SJSA1 (cell line): ENCODE measurements around the gene STAM2. TPM values are rescaled to one million over a fixed set of nuclear protein-coding genes. Genes with fewer than 3 reads are reported as not detected.
"Not testable (repeated sequence)": the region's sequence is repeated elsewhere in the genome, so short reads cannot be mapped to it uniquely, and the experiment has no call there.

Source experiments
- DNase-seq, 2 experiments: peaks; one replicate each; pipeline ENCODE4 v3.0.0-alpha.2; 2015 to 2020; ENCODE audit warnings: low spot score in 2 of 2, low read depth in 1 of 2
- H3K27ac ChIP-seq: fragments of 250-450 bp; sonication (Bioruptor Pico); 2 replicates; pipeline ENCODE4 v1.5.1; 2020; ENCODE audit warnings: mild to moderate bottlenecking, moderate library complexity
- H3K27me3 ChIP-seq: fragments of 250-450 bp; sonication (Bioruptor Pico); replicated peaks from 2 replicates; pipeline ENCODE4 v1.5.1; 2020; ENCODE audit warnings: mild to moderate bottlenecking, moderate library complexity
- H3K36me3 ChIP-seq: fragments of 250-450 bp; sonication (Bioruptor Pico); 2 replicates; pipeline ENCODE4 v1.5.1; 2020; ENCODE audit warnings: mild to moderate bottlenecking
- H3K4me1 ChIP-seq: fragments of 250-450 bp; sonication (Bioruptor Pico); replicated peaks from 2 replicates; pipeline ENCODE4 v1.6.1; 2021; ENCODE audit warnings: mild to moderate bottlenecking
- H3K4me3 ChIP-seq: fragments of 250-450 bp; sonication (Bioruptor Pico); 2 replicates; pipeline ENCODE4 v1.5.1; 2020; ENCODE audit warnings: mild to moderate bottlenecking
- H3K9me3 ChIP-seq: fragments of 250-450 bp; sonication (Bioruptor Pico); replicated peaks from 2 replicates; pipeline ENCODE4 v1.5.1; 2020; ENCODE audit warnings: mild to moderate bottlenecking
- total RNA-seq: library from RNA; depleted of rRNA; stranded (reverse); fragments of >200 nt; shearing (Covaris generic); gene quantifications from 2 replicates; pipeline ENCODE4 v1.2.3, GENCODE V29; 2014

Gene STAM2
- total RNA-seq, 1 experiment from 2014 or later = 50.7 TPM

DNA sequence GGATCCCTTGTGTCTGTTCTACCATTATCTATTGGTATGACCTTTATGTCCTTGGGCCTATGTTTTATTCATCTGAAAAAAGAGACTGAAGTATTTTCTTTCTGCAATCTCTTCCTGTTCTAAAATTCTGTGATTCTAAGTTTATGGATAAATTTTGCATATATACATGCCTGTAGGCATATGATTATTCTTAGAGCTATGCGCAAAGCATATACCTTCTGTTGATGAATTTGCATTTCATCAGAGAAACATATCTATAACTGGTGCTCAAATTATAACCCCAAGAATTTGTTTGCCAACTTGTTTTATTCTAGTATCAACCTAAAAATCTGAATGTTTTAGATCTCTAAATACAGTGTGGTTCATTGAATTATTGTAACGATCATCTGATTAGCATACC lies 83.5 kb downstream of the STAM2 start:
- no peaks in the 10 kb centered on the region for H3K9me3 ChIP-seq
- no peaks in the 10 kb centered on the region for H3K4me1 ChIP-seq
- H3K4me3 ChIP-seq = no peak overlapping the region
- H3K27me3 ChIP-seq = peaks cover 24% of the 10 kb centered on the region
- no peak for DNase-seq
- no peaks in the 10 kb centered on the region for H3K36me3 ChIP-seq
- H3K27ac ChIP-seq = no peak overlapping the region

DNA sequence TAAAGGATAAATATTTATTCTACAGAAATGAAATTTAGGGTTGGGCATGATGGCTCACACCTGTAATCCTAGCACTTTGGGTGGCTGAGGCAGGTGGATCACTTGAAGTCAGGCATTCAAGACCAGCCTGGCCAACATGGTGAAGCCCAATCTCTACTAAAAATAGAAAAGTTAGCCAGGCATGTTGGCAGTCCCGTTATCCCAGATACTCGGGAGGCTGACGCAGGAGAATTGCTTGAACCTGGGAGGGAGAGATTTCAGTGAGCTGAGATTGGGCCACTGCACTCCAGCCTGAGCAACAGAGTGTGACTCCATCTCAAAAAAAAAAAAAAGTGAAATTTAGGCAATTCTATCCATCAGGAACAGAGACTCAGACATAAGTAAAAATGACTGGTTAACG lies 84.8 kb downstream of the STAM2 start:
- not testable (repeated sequence) for H3K4me1 ChIP-seq, H3K9me3 ChIP-seq, DNase-seq, H3K27me3 ChIP-seq, H3K36me3 ChIP-seq, H3K27ac ChIP-seq, H3K4me3 ChIP-seq

DNA sequence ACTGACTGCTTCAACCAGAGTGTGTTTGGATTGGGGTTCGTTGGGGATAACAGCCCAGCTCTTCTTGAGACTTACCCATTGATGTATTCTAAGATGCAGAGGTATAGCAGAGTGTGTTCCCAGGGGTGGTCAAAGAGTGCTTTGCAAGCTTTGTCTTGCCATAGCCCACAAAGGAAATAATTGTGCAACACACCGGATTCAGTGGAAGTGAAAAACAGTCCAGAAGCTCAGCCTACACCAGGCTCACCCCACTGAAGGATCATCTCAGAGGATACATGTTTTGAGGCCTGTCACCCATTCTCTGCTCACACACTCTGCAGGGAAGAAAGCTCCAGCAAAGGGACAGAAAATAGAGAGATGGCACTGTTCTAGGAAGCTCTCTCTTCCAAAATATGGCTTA lies 86.3 kb downstream of the STAM2 start:
- no peak overlapping the region for H3K4me3 ChIP-seq
- no peaks in the 10 kb centered on the region for H3K4me1 ChIP-seq
- no peak overlapping the region for H3K27ac ChIP-seq
- no peaks in the 10 kb centered on the region for H3K9me3 ChIP-seq
- no peaks in the 10 kb centered on the region; the same call in none of the 2 replicates for H3K27me3 ChIP-seq
- no peaks in the 10 kb centered on the region for H3K36me3 ChIP-seq
- no peak for DNase-seq

DNA sequence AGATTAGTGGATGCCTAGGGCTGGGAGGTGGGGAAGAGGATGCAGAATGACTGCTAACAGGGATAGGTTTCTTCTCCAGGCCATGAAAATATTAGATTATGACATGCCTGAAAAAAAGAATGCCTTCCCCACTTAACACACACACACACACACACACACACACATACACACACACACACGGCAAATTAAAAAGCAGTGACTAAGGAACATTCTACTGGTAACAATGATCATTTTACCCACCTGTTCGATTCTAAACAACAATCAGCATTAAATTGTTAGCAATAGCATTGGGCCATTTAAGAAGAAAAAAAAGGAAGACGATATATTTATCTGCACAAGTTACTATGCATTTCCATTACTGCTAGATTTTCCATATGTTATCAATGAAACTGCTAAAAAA lies 87.6 kb downstream of the STAM2 start:
- Histone ChIP-seq H3K27me3 (no peaks in the 10 kb centered on the region; the same call in 1 of the 2 replicates), H3K4me1 (no peaks in the 10 kb centered on the region), H3K9me3 (no peaks in the 10 kb centered on the region), H3K4me3 (no peak overlapping the region), H3K27ac (no peak overlapping the region), H3K36me3 (no peaks in the 10 kb centered on the region)
- DNase-seq = no peak

DNA sequence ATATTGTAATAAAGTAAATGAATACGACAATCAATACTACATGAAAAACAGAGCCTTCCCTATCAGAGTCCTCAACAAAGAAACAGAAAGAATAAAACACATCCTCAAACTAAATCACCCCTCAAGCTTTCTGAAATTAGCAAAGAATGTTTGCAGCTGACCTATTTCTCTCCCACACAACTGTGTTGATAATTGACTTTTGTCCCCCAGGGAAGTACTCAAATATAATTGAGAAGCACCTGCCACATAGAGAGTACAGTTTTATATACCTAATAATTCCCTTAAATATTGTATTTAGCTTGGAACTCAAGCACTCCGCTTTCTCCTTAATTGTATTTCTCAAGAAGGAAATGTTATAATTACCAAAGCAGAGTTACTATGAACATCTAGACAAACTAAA lies 89.3 kb downstream of the STAM2 start:
- no peak overlapping the region for H3K27ac ChIP-seq
- no peaks in the 10 kb centered on the region for H3K9me3 ChIP-seq
- no peak for DNase-seq
- H3K36me3 ChIP-seq = no peaks in the 10 kb centered on the region
- H3K4me3 ChIP-seq = no peak overlapping the region
- H3K27me3 ChIP-seq = no peaks in the 10 kb centered on the region; the same call in 1 of the 2 replicates
- H3K4me1 ChIP-seq = no peaks in the 10 kb centered on the region

DNA sequence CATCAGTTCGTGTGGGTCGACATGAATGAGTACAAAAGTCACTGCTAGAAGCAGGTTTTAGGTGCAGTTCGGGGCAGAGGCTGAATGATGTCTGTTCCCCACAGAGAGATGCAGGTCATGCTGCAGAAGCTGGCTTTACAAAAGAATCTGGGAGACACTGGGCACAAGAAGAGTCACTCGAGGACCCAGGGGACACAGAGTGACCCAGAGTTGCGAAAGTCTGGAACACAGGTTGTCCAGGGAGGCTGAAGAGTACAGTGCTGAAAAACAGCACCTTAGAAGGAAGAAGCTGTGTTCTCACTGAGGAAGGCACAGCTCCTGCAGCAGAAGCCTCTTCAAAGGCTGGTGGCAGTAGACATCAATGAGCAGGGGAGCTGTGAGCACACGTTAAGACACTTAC lies 91.5 kb downstream of the STAM2 start:
- H3K36me3 ChIP-seq = no peaks in the 10 kb centered on the region
- no peaks in the 10 kb centered on the region for H3K27me3 ChIP-seq
- no peak overlapping the region for H3K27ac ChIP-seq
- DNase-seq = no peak
- H3K9me3 ChIP-seq = no peaks in the 10 kb centered on the region
- H3K4me1 ChIP-seq = no peaks in the 10 kb centered on the region
- no peak overlapping the region for H3K4me3 ChIP-seq

DNA sequence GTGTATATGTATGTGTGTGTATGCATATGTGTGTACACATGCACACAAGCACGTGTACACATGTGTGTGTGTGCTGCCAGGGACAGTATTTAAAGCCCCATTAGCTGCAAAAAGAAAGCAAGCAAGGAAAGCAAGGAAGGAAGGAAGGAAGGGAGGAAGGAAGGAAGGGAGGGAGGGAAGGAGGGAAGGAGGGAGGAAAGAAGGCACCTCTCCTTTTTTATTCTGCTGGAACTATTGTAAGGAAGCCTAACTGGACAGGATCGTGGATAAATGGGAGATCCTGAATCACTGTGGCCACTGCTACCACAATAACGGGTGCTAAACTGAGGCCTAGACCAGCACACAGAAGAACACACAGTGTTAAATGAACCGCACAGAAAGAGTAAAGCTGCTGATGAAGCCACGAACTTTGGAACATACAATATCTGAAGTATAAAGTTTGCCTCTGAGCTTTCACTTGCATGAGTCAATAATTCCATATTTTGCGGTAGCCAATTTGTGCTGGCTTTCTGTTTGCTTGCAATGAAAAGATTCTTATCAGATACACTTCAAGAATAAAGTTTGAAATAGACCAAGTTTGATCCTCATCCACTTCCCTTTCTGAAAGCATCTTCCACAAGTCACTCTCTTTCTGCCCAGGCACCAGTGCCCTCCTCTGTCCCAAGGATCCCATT lies 92.2 kb downstream of the STAM2 start:
- no peaks in the 10 kb centered on the region for H3K9me3 ChIP-seq
- no peaks in the 10 kb centered on the region for H3K27me3 ChIP-seq
- no peak for DNase-seq
- H3K4me3 ChIP-seq = no peak overlapping the region
- H3K4me1 ChIP-seq = no peaks in the 10 kb centered on the region
- H3K27ac ChIP-seq = no peak overlapping the region
- H3K36me3 ChIP-seq = no peaks in the 10 kb centered on the region

DNA sequence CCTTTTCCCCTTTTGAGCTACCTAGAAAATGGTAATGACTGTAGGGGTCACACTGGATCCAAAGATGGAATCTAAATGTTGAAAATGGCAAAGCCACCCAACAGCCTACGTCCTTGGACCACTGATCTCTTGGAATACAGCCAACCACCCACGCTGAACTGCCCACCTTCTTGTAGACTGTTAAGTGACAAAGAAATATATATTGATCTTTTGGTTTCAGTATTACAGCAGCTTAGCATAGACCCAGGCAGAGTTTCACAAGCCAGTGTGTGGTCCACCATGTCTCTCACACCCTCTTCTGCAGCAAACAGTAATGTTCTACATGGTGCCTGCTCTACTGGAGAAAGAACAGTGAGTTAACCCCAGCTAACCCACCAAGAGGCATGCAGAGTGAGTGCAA lies 96.9 kb downstream of the STAM2 start:
- no peak overlapping the region for H3K4me3 ChIP-seq
- no peak for DNase-seq
- H3K27me3 ChIP-seq = no peaks in the 10 kb centered on the region

DNA sequence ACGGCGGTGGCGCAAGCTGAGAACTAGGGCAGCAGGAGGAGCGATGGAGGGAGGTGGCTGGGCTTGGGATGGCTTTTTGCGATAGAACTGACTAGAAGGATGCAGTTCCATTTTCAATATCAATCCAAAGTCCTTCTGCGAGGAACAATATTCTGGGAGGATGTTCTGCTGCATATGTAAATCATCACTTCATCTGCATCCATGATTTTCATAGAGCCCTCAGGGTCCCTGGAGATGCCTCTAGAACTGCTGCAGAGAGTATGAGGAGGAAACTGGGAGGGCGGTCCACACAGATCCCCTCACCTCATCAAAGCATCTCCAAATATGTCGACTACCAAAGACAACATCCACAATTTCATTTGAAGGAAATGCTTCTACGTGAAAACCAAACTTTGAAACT lies 97.5 kb downstream of the STAM2 start:
- no peak for DNase-seq
- Histone ChIP-seq H3K36me3 (no peaks in the 10 kb centered on the region), H3K9me3 (no peaks in the 10 kb centered on the region), H3K27me3 (no peaks in the 10 kb centered on the region), H3K27ac (no peak overlapping the region), H3K4me1 (no peaks in the 10 kb centered on the region), H3K4me3 (no peak overlapping the region)

More for the DNA sequence above, 96.9 kb downstream of the STAM2 start:
- Histone ChIP-seq H3K9me3 (no peaks in the 10 kb centered on the region), H3K36me3 (no peaks in the 10 kb centered on the region), H3K27ac (no peak overlapping the region), H3K4me1 (no peaks in the 10 kb centered on the region)

DNA sequence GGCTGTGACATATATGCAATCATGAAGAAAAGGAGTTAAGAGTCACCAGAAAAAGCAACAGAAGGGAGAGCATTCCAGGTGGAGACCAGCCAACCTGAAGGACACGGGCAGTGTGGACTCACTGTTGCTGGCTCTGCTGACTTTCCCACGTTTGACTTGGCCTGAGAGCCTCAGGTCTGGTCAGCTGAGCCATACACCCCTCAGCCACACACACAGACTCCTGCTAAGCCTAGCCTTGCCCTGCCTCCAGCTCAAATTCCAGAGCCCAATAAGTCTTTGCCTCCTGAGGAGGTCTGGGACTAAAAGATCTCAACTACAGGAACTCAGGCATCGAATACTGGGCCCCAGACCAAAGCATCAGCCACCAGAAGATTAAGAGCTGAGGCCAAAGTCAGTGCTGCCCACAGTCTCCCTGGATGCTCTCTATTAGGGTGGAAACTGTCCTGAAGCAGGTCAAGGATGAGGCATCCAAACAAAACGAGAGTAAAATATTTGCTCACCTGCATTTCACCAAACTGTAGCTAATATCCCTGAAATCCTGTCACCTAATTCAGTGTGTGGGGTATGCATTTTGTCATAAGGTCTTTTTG lies 100.0 kb downstream of the STAM2 start:
- Histone ChIP-seq H3K27ac (no peak overlapping the region), H3K4me1 (no peaks in the 10 kb centered on the region), H3K36me3 (no peaks in the 10 kb centered on the region), H3K9me3 (no peaks in the 10 kb centered on the region), H3K27me3 (no peaks in the 10 kb centered on the region), H3K4me3 (no peak overlapping the region)
- DNase-seq = no peak

DNA sequence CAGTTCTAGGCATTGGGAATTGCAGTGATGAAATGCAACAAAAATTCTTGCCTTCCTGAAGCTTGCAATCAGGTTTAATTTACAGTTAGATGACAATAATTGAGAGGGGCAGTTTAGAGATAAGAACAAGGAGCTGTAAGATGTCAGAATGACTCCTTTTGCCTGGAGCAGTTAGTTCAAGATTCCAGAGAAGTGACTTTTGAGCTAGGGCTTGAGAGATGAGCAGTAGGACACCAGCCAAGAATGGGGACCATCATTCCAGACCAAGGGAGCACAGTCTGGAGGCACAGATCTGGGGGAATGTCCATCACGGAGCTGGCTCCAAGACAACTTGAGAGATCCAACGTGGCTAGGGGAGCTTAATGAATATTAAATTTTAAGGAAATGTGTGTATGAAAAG lies 103.6 kb downstream of the STAM2 start:
- Histone ChIP-seq H3K9me3 (no peaks in the 10 kb centered on the region), H3K4me1 (no peaks in the 10 kb centered on the region), H3K27ac (no peak overlapping the region), H3K27me3 (no peaks in the 10 kb centered on the region), H3K4me3 (no peak overlapping the region), H3K36me3 (no peaks in the 10 kb centered on the region)
- no peak for DNase-seq

DNA sequence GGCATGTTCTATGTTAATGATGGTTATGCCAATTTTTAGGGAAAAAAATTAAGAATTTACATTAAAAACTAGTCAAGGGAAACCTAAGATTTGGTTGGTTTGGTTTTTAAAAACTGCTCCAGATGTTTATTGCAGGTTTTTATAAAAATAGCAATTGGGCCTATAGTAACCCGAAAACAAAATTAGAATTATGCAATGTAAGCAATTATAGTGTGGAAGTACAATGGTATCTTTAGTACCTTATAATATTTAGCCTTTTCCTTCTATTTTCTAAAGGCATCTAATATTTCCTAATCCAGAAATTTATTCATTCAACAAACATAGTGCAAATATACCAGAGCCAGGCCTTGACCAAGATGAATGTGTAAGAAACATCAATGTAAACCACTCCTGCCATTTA lies 104.0 kb downstream of the STAM2 start:
- H3K36me3 ChIP-seq = no peaks in the 10 kb centered on the region
- H3K4me3 ChIP-seq = no peak overlapping the region
- no peaks in the 10 kb centered on the region for H3K4me1 ChIP-seq
- no peak overlapping the region for H3K27ac ChIP-seq
- DNase-seq = no peak
- no peaks in the 10 kb centered on the region for H3K9me3 ChIP-seq
- H3K27me3 ChIP-seq = no peaks in the 10 kb centered on the region

DNA sequence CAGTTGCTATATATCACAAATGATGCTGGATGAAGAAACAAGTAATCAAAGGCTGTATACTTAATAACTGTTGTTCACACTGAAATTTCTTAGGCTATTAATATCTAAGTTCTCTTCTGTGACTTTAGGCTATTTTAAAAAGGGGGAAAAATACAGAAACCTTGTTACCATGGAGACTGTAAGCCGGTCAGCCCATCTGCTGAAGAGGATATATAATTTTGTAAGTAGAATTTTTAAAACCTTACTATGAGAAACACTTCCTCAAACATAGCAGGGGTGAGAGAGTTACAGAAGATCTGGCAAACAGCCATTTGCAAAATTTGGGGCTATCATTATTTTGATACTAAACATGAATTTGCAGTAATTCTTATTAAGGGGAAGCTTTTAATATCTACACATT lies 104.5 kb downstream of the STAM2 start:
- Histone ChIP-seq H3K9me3 (no peaks in the 10 kb centered on the region), H3K27ac (no peak overlapping the region), H3K27me3 (no peaks in the 10 kb centered on the region), H3K4me3 (no peak overlapping the region), H3K4me1 (no peaks in the 10 kb centered on the region), H3K36me3 (no peaks in the 10 kb centered on the region)
- no peak for DNase-seq

DNA sequence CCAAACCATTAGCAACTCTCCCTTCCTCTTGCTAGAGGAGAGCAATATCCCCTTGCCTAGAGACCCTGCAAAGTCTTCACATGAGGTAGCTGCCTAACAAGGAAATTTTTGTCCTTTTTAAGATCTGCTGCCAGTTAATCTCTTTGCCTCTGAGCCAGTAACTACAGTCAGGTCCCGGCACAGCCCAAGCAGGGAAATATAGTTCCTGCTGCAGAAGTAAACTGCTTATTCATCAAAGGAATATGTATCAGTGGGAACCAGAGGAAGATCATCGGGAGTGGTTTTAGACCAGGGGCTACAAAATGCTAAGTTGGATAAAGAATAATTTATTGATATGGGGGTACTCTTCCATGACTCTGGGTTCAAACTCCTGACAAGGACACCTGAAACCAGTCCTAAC lies 107.3 kb downstream of the STAM2 start:
- H3K4me1 ChIP-seq = no peaks in the 10 kb centered on the region
- no peak overlapping the region for H3K4me3 ChIP-seq
- 0 out of 2 replicates have a peak, but pooled peaks cover 3% of the 10 kb centered on the region for H3K27me3 ChIP-seq
- no peaks in the 10 kb centered on the region for H3K36me3 ChIP-seq
- H3K27ac ChIP-seq = no peak overlapping the region
- no peak for DNase-seq
- H3K9me3 ChIP-seq = no peaks in the 10 kb centered on the region

DNA sequence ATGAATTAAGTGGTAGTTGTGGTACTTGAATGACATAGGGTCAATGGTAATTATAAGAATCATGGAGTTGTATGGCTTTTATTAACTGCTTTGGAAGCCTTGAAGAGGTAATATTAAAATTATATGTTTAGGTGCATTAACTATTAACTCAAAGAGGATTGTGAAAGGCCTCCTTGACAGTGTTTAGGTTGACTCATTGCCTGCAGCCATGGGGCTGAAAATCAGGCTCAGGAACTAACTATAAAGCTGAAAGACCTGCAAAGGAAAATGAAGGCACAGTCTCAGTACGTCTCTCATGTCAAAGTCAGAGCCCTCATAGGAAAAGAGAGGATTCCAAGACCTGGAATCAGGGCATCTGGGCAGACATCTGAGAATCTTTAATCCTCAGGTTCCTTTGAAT lies 107.7 kb downstream of the STAM2 start:
- no peaks in the 10 kb centered on the region for H3K4me1 ChIP-seq
- no peaks in the 10 kb centered on the region for H3K36me3 ChIP-seq
- H3K9me3 ChIP-seq = no peaks in the 10 kb centered on the region
- 0 out of 2 replicates have a peak, but pooled peaks cover 3% of the 10 kb centered on the region for H3K27me3 ChIP-seq
- no peak for DNase-seq
- no peak overlapping the region for H3K27ac ChIP-seq
- no peak overlapping the region for H3K4me3 ChIP-seq
